LNCaP clone FGC (cell line): ENCODE measurements around the gene TSEN15.

Experiments used
- DNase-seq: peaks from one replicate; pipeline ENCODE4 v3.0.0-alpha.2; 2011; ENCODE audit warnings: low read depth
- H3K4me3 ChIP-seq: 2 replicates; pipeline ENCODE4 v1.5.1; 2011; ENCODE audit warnings: mild to moderate bottlenecking, low read depth, low read length, control low read depth
- CTCF ChIP-seq: IDR thresholded peaks from 2 replicates; pipeline ENCODE4 v1.5.1; 2012; ENCODE audit warnings: mild to moderate bottlenecking; ENCODE audit not compliant: control insufficient read depth, insufficient read depth; ENCODE audit errors: extremely low read depth

The TSEN15 gene

GRCh38 chr1:184113251-184113650, 61.7 kb downstream of the TSEN15 start:
- H3K4me3 ChIP-seq = no peak overlapping the region
- TF ChIP-seq CTCF = no peak
- no peak for DNase-seq

- H3K4me3 ChIP-seq = no peak overlapping the region
- no peak for DNase-seq
- no peak for TF ChIP-seq CTCF
Observed at GRCh38 chr1:184114818-184115398, 63.4 kb downstream of the TSEN15 start.

GRCh38 chr1:184116287-184116686, 64.8 kb downstream of the TSEN15 start:
- H3K4me3 ChIP-seq = no peak overlapping the region
- DNase-seq = no peak
- no peak for TF ChIP-seq CTCF

- no peak for TF ChIP-seq CTCF
- DNase-seq = no peak
- no peak overlapping the region for H3K4me3 ChIP-seq
Observed at GRCh38 chr1:184118046-184118445, 66.5 kb downstream of the TSEN15 start.
